Gastrocnemius medialis (tissue), 4 donors: ENCODE data around the gene ALPP.

Experiments used
- POLR2A ChIP-seq, 2 donors: fragments of 450-650 bp; IDR thresholded peaks; one replicate each; pipeline ENCODE4 v1.6.1; 2017; ENCODE audit warnings: antibody characterized with exemption in 2 of 2, mild to moderate bottlenecking in 2 of 2, moderate library complexity in 2 of 2
- TF ChIP-seq, protein P1 (sequence below), 5 experiments: fragments of 450-650 bp in 3 of 5; fragments of 200-600 bp in 2 of 5; sonication (generic) in 2 of 5; IDR thresholded peaks in 4 of 5; conservative IDR thresholded peaks in 1 of 5; 1 replicate in 4 of 5; 2 replicates in 1 of 5; pipeline ENCODE4 v1.5.1; 2016 to 2019; ENCODE audit warnings: antibody characterized with exemption in 5 of 5, mild to moderate bottlenecking in 3 of 5, moderate library complexity in 3 of 5

DNA sequence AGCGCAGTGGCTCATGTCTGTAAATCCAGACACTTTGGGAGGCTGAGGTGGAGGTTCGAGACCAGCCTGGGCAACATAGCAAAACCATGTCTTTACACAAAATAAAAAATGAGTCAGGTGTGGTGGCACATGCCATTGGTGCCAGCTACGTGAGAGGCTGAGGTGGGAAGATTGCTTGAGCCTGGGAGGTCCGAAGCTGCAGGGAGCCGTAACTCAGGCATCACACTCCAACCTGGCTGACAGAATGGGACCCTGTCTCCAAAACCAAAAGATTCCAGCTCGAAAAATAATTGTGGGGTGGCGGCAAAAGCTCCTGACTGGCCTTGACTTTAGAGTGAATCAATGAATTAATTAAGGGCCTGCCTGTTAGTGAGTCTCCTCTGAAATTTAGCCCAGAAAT is 1.2 kb upstream of the ALPP start:
- no peak for TF ChIP-seq POLR2A (IDR thresholded peaks at IDR 0.05)
- TF ChIP-seq, protein P1, sequence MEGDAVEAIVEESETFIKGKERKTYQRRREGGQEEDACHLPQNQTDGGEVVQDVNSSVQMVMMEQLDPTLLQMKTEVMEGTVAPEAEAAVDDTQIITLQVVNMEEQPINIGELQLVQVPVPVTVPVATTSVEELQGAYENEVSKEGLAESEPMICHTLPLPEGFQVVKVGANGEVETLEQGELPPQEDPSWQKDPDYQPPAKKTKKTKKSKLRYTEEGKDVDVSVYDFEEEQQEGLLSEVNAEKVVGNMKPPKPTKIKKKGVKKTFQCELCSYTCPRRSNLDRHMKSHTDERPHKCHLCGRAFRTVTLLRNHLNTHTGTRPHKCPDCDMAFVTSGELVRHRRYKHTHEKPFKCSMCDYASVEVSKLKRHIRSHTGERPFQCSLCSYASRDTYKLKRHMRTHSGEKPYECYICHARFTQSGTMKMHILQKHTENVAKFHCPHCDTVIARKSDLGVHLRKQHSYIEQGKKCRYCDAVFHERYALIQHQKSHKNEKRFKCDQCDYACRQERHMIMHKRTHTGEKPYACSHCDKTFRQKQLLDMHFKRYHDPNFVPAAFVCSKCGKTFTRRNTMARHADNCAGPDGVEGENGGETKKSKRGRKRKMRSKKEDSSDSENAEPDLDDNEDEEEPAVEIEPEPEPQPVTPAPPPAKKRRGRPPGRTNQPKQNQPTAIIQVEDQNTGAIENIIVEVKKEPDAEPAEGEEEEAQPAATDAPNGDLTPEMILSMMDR (IDR thresholded peaks at IDR 0.05 in 4 of 5, conservative IDR thresholded peaks at IDR 0.05 in 1 of 5) = no peak
